Keratinocyte (primary cell): ENCODE data around the gene NDUFS8. TPM values are rescaled to one million over a fixed set of nuclear protein-coding genes. Genes with fewer than 3 reads are reported as not detected.

Source experiments
- DNase-seq: peaks from one replicate; pipeline ENCODE4 v3.0.0-alpha.2; 2011; ENCODE audit warnings: low read depth, missing footprints, low spot score
- FAIRE-seq: peaks from 2 replicates; lab custom pipeline; 2011; peaks lifted over from hg19 to GRCh38; lab: Jason Lieb, UNC
- H2AFZ ChIP-seq: 2 replicates; pipeline ENCODE4 v1.6.0; 2012; ENCODE audit warnings: low read length, control low read depth, inconsistent platforms; ENCODE audit not compliant: control insufficient read depth
- H3K27ac ChIP-seq: 2 replicates; pipeline ENCODE4 v1.5.1; 2011; ENCODE audit warnings: low read length; ENCODE audit not compliant: control insufficient read depth, insufficient read depth
- H3K27me3 ChIP-seq: 3 replicates; pipeline ENCODE4 v1.6.0; 2011; ENCODE audit warnings: low read length; ENCODE audit not compliant: control insufficient read depth, insufficient read depth; ENCODE audit errors: extremely low read depth
- H3K36me3 ChIP-seq, 2 experiments: 2 replicates in 1 of 2; 3 replicates in 1 of 2; pipeline ENCODE4 v1.5.1; 2011; ENCODE audit warnings: low read length in 2 of 2, mild to moderate bottlenecking in 1 of 2; ENCODE audit not compliant: control insufficient read depth in 2 of 2, insufficient read depth in 2 of 2; ENCODE audit errors: extremely low read depth in 1 of 2
- H3K4me1 ChIP-seq: 3 replicates; pipeline ENCODE4 v1.5.1; 2011; ENCODE audit warnings: low read length; ENCODE audit not compliant: control insufficient read depth, insufficient read depth; ENCODE audit errors: extremely low read depth
- H3K4me2 ChIP-seq: 3 replicates; pipeline ENCODE4 v1.6.0; 2011; ENCODE audit warnings: low read depth, low read length; ENCODE audit not compliant: control insufficient read depth, insufficient read depth; ENCODE audit errors: extremely low read depth
- H3K4me3 ChIP-seq, 3 experiments: fragments of 200-600 bp in 1 of 3; sonication (generic) in 1 of 3; 2 replicates in 2 of 3; 3 replicates in 1 of 3; pipeline ENCODE4 v1.5.1; 2011 to 2016; ENCODE audit warnings: low read length in 3 of 3, mild to moderate bottlenecking in 3 of 3, control low read depth in 2 of 3, inconsistent platforms in 1 of 3, low read depth in 1 of 3, mixed read lengths in 1 of 3, mixed run types in 1 of 3, moderate library complexity in 1 of 3; ENCODE audit not compliant: control insufficient read depth in 2 of 3, insufficient read depth in 2 of 3; ENCODE audit errors: extremely low read depth in 1 of 3
- H3K79me2 ChIP-seq: 2 replicates; pipeline ENCODE4 v1.6.0; 2012; ENCODE audit warnings: low read length; ENCODE audit not compliant: control insufficient read depth, insufficient read depth
- H3K9ac ChIP-seq: 3 replicates; pipeline ENCODE4 v1.6.0; 2011; ENCODE audit warnings: low read length; ENCODE audit not compliant: control insufficient read depth, insufficient read depth; ENCODE audit errors: extremely low read depth
- H3K9me1 ChIP-seq: 3 replicates; pipeline ENCODE4 v1.6.0; 2011; ENCODE audit warnings: low read length; ENCODE audit not compliant: control insufficient read depth, insufficient read depth; ENCODE audit errors: extremely low read depth
- H3K9me3 ChIP-seq: 2 replicates; pipeline ENCODE4 v1.5.1; 2012; ENCODE audit warnings: low read depth, low read length; ENCODE audit not compliant: control insufficient read depth
- H4K20me1 ChIP-seq: 3 replicates; pipeline ENCODE4 v1.6.0; 2011; ENCODE audit warnings: low read length; ENCODE audit not compliant: control insufficient read depth, insufficient read depth; ENCODE audit errors: extremely low read depth
- CTCF ChIP-seq, 3 experiments: IDR thresholded peaks in 1 of 3; conservative IDR thresholded peaks in 1 of 3; optimal IDR thresholded peaks in 1 of 3; 2 replicates in 2 of 3; 3 replicates in 1 of 3; pipeline versions ENCODE3 to v1.5.1; 2011; ENCODE audit warnings: low read length in 3 of 3, mild to moderate bottlenecking in 3 of 3, moderate library complexity in 2 of 3, control low read depth in 1 of 3, inconsistent platforms in 1 of 3; ENCODE audit not compliant: insufficient read depth in 2 of 3; ENCODE audit errors: extremely low read depth in 1 of 3
- EZH2 ChIP-seq: IDR thresholded peaks from one replicate; pipeline ENCODE4 v1.6.1; 2012; ENCODE audit warnings: inconsistent platforms, mild to moderate bottlenecking, low read length, moderate library complexity
- dilution Hi-C: fragments of 300-500 bp; cut with MboI; formaldehyde crosslinking; loops from one replicate; pipeline ENCODE4 v1.7.0; 2020; ENCODE audit warnings: low sequenced_read_pairs; ENCODE audit not compliant: extremely low pct_ligation_motif_present
- polyA plus RNA-seq, 5 experiments: library from polyadenylated mRNA; depleted of rRNA in 3 of 5; stranded (reverse) in 3 of 5; stranded (forward) in 1 of 5; unstranded in 1 of 5; fragments of >200 nt; gene quantifications; 1 replicate in 1 of 5; 2 replicates in 3 of 5; 3 replicates in 1 of 5; pipeline versions ENCODE4 v1.2.1 to v1.2.3, GENCODE V29; 2011 to 2012; ENCODE audit warnings: missing spikeins in 2 of 5, low read depth in 1 of 5, low replicate concordance in 1 of 5

Gene NDUFS8
- polyA plus RNA-seq, 1 donor (not counting 4 experiments of a cell fraction or from before 2014, with no cell fraction given), result 51.7 TPM

GRCh38 chr11:68044145-68044813 lies 13.8 kb downstream of the NDUFS8 start:
- H3K4me1 ChIP-seq, result peaks cover 11% of the 10 kb centered on the region
- H4K20me1 ChIP-seq, result no peaks in the 10 kb centered on the region
- H2AFZ ChIP-seq, result no peak overlapping the region
- DNase-seq (no peak), FAIRE-seq (no peak)
- TF ChIP-seq CTCF (optimal IDR thresholded peaks at IDR 0.05 in 1 of 3, IDR thresholded peaks at IDR 0.05 in 1 of 3, conservative IDR thresholded peaks at IDR 0.05 in 1 of 3; ENCODE audit: extremely low read depth in 1 of 3, insufficient read depth in 2 of 3, low read length in 3 of 3) (no peak), EZH2 (no peak)
- peaks cover 3 to 5% of the 10 kb centered on the region in 2 experiments for H3K36me3 ChIP-seq
- H3K79me2 ChIP-seq, result peaks cover 3% of the 10 kb centered on the region
- no peaks in the 10 kb centered on the region for H3K27me3 ChIP-seq
- H3K9ac ChIP-seq, result no peak overlapping the region
- no peak overlapping the region for H3K4me3 ChIP-seq
- dilution Hi-C loops, result no loop called here
- H3K4me2 ChIP-seq, result no peak overlapping the region
- no peak overlapping the region for H3K27ac ChIP-seq
- H3K9me3 ChIP-seq, result no peaks in the 10 kb centered on the region
- no peaks in the 10 kb centered on the region for H3K9me1 ChIP-seq

- H3K4me2 ChIP-seq, result no peak overlapping the region
- H3K36me3 ChIP-seq, result peaks cover 3 to 7% of the 10 kb centered on the region in 2 experiments
- no peak overlapping the region for H3K9ac ChIP-seq
- dilution Hi-C loops, result no loop called here
- H2AFZ ChIP-seq, result no peak overlapping the region
- H3K9me3 ChIP-seq, result no peaks in the 10 kb centered on the region
- peaks cover 8% of the 10 kb centered on the region for H3K4me1 ChIP-seq
- H3K79me2 ChIP-seq, result peaks cover 2% of the 10 kb centered on the region
- H4K20me1 ChIP-seq, result no peaks in the 10 kb centered on the region
- no peak overlapping the region for H3K4me3 ChIP-seq
- no peak for FAIRE-seq
- no peaks in the 10 kb centered on the region for H3K27me3 ChIP-seq
- H3K27ac ChIP-seq, result no peak overlapping the region
- TF ChIP-seq EZH2, result no peak
- no peak for TF ChIP-seq CTCF (optimal IDR thresholded peaks at IDR 0.05 in 1 of 3, IDR thresholded peaks at IDR 0.05 in 1 of 3, conservative IDR thresholded peaks at IDR 0.05 in 1 of 3; ENCODE audit: extremely low read depth in 1 of 3, insufficient read depth in 2 of 3, low read length in 3 of 3)
- no peak for DNase-seq
- H3K9me1 ChIP-seq, result no peaks in the 10 kb centered on the region
Measured at GRCh38 chr11:68044898-68045351, 14.4 kb downstream of the NDUFS8 start.
